GM18526 (cell line): ENCODE results near the gene AP1M2.

Source experiments
- POLR2A ChIP-seq: IDR thresholded peaks from 3 replicates; pipeline ENCODE4 v1.6.1; 2011; ENCODE audit not compliant: insufficient read length; ENCODE audit errors: extremely low read depth

AP1M2 gene

DNA sequence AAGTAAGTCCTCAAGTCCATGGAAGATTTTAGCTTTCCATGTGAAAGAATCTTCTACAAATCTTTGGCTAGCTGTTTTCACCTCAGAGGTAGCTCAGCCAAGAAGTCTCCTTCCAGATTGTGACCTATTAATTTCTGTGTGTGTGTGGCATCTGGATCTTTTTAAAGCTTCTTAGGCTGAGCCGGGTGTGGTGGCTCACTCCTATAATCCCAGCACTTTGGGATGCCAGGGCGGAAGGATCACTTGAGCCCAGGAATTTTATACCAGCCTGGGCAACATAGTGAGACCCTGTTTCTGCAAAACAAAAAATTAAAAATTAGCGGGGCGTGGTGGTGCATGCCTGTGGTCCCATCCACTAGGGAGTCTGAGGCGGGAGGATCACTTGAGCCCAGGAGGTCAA is 24.8 kb upstream of the AP1M2 start:
- TF ChIP-seq POLR2A: no peak

DNA sequence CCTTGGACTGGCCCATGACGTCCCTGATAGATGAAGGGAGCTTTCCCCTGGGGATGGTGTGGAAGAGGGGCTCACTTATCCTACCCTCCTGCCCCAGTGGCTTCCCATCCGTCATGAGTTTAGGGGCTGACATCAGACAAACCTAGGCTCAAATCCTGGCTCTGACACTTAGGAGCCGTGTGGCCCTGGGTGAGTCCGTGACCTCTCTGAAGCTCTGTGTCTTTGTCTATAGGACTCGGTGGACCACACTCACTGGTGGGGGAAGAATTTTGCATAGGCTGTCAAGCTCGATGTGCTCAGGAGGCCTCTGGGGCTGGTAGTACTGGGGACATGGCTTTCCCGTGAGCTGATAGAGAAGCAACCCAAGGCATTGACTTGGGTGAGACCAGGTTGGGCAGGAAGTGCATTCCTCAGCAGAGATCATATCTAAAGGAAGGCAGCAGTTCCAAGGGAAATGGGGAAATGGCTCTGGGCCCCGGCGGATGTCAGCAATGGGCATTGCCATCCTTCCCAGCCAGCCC is 17.4 kb upstream of the AP1M2 start:
- peak; percentile 47 for TF ChIP-seq POLR2A

DNA sequence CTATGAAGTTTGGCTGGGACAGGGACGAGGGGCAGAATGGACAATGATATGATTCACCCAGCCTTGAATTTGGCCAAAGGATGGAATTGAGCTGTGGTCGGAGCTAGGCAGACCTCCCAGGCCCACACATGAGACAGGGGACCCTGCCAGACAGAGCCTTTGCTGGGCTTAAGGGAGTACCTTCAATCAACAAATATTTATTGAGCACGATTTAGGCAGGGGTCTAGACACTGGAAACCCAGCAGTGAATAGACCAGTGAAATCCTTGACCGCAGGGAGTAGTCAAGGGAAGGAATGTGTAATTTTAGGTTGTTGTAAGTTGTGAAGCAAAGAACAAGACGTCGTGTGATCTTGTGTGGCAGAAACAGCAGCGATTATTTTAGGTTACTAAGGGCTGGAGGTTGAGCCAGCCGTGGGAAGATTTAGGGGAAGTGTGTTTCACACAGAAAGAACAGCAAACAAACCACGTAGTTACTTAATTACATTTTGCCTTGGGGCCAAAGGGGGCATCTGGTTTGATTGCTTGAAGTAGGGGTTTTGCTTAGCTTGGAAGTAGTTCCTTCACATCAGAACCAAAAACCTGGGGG is 16.9 kb upstream of the AP1M2 start:
- TF ChIP-seq POLR2A: no peak

DNA sequence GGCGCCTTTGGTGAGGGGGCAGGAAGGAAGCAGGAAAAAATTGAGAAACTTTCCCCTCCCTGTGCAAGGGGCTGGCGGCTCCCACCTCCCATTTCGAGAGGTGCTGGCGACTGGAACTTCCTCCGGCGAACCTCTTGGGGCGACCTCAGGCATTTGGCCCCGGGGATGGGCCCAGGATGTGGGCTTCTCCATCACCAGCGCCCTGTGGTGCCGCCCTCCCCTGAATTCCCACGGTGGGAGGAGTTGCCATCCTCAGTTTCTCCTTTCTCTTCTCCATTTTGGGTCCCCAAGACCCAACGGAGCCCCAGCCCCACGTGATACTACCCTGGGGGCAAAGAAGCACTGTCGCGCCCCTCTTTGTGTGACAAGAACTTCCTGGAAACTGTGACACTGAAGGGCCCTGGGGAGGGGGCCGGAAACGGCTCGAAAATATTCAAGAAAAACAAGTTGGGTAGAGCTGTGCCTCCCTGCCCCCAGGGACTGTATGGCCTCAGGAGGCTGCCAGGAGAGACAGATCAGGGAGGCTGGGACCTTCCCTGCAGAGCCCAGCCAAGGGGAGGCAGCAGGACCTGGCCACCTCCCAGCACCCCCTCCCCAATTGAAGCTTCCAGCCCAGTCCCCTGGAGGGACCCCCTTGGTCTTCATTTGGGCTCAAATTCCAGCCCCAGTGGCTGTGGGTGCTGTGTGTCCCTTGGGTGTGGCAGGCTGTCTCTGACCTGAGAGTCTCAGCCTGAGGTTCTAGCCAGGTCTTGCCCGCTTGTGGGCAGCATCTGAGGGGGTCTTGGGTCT is 16.2 kb upstream of the AP1M2 start:
- TF ChIP-seq POLR2A: peak; percentile 38

DNA sequence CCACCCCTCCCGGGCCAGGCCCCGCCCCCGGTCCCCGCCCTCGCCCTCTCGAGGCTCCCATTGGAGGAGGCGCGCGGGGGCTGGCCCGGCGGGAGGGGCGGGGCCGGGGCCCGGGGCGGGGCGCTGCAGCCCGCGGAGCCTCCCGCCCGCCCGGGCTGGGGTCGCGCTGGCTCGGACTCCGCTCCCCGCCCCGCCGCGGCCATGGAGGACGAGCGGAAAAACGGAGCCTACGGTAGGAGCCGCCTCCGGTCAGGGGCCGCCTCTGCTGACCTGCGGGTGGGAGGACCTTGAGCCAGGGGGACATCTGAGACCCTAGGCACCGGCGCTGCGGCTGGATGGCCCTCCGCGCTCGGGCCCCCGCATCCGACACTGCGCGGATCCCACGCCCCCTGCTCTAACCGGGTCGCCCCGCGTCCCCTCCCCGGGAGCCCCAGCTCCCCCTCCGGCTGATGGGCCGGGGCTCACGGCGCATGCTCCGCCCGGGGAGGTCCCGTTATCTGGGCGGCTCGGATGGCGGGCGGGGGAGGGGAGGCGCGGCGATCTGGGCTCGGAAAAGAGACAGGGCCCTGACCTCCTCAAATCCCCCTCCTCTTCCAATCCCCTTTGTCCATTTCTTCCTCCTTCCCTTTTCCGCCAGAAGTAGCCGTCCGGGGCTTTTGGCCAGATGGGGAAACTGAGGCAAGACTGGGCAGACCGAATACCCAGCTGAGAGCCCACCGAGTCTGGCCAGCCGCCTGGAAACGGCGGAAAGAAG is 15.4 kb upstream of the AP1M2 start:
- TF ChIP-seq POLR2A: peak; percentile 46

DNA sequence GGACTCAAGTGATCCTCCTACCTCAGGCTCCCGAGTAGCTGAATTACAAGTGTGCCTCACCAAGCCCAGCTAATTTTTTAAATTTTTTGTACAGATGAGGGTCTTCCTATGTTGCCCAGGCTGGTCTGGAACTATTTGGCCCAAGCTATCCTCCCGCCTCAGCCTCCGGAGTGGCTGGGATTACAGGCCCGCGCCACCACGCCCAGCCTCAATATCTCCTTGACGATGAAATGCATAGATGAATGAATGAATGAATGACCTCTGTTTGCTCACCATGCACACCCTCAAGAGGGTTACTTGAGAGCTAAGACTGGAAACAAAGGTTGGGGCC is 14.9 kb upstream of the AP1M2 start:
- no peak for TF ChIP-seq POLR2A

DNA sequence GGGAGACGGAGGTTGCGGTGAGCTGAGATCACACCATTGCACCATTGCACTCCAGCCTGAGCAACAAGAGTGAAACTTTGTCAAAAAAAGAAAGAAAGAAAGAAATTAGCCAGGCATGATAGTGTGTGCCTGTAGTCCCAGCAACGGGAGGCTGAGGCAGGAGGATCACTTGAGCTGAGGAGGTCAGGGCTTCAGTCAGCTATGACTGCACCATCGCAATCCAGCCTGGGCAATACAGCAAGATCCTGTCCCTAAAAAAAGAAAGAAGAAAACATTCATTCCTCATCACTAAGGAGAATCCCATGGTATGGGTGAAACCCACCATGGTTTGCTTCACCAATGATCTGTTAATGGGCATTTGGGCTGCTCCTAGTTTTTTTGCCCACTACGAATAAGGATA is 13.0 kb upstream of the AP1M2 start:
- no peak for TF ChIP-seq POLR2A

DNA sequence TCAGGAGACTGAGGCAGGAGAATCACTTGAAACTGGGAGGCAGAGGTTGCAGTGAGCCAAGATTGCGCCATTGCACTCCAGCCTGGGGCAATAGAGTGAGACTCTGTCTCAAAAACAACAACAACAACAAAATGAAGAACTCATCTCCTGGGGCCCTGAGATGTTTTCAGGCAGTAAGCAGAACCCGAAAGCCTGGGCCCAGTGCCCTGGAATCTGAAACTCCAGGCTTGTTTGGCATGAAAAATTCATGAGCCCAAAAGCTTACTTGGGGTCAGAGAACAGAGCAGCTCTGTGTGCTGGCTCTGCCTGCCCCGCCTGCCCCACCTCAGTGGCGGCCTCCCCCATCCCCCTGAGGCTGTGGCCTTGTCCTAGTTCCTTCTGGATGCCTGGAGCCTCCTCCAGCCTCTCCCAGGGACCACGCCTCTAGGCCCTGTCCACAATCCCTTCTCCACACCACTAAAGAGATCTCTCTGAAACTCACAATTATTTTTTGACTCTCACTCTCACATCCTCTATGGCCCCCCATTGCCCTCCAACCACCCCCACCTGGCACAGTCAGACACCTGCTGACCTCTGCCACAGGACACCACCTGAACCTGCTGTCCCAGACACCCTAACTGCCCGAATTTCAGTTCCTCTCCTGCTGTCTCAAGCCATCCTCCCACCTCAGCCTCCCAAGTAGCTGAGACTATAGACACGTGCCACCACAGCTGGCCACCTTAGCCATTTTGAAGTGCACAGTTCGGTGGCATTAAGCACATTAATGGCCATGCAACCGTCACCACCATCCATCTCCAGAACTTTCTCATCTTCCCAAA is 6.9 kb upstream of the AP1M2 start:
- TF ChIP-seq POLR2A: no peak

DNA sequence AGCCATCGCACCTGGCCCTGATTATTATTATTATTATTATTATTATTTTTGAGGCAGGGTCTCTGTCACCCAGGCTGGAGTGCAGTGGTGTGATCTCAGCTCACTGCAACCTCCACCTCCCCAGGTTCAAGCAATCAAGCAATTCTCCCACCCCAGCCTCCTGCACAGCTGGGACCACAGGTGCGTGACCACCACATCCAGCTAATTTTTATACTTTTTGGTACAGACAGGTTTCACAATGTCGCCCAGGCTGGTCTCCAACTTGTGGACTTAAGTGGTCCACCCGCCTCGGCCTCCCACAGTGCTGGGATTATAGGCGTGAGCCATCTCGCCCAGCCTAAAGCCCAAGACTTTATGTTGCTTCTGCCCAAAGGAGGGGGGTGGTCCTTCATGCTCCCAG is 6.0 kb upstream of the AP1M2 start:
- TF ChIP-seq POLR2A: no peak

DNA sequence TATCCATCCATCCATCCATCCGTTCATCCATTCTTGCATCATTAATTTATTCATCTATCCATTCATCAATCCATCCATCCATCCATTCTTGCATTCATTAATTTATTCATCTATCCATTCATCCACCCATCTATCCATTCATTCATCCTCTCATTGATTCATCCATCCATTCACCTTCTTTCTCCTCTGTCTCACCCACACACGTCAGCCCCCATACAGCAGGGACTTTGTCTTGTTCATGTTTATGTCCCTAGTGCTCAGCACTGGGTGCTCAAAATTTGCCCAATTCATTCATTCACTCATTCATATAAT is 683 bp upstream of the AP1M2 start:
- no peak for TF ChIP-seq POLR2A

DNA sequence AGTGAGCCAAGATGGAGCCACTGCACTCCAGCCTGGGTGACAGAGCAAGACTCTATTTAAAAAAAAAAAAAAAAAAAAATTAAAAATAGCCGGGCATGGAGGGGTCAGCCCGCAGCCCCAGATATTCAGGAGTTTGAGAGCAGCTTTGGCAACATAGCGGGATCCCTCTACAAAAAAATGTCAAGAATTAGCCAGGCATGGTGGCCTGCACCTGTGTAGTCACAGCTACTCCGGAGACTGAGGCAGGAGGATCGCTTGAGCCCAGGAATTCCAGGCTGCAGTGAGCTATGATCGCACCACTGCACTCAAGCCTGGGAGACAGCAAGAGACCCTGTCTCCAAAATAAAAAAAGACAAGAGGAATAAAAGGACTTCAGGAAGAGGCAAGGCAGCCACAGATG is 716 bp downstream of the AP1M2 start:
- TF ChIP-seq POLR2A: no peak

DNA sequence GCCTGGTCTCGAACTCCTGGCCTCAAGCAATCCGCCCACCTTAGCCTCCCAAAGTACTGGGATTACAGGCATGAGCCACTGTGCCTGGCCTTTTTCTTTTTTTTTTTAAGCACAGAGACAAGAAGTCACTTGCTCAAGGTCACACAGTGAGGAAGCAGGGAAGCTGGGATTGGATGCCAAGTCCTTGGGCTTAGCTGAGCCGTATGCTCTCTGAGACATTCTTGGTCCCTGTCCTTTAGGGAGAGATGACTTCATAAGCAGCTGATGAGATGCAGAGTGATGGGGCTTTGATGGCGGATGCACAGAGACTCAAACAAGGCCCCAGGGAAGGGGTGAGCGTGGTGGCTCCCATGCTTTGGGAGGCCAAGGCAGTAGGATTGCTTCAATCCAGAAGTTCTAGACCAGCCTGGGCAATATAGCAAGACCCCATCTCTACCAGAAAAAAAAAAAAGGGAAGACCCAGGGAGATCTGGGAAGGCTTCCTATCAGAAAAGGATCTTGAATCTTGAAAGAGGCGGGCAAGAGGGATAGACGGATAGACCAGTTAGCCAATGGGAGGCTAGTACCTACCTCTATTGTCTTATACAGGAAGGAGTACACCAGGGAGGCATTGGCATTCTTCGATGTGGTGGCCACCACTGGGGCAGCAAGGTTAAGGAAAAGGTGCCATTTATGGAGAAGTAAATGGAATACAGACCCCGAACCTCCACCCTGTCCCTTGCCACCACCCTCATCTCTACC is 3.9 kb downstream of the AP1M2 start:
- TF ChIP-seq POLR2A: no peak

DNA sequence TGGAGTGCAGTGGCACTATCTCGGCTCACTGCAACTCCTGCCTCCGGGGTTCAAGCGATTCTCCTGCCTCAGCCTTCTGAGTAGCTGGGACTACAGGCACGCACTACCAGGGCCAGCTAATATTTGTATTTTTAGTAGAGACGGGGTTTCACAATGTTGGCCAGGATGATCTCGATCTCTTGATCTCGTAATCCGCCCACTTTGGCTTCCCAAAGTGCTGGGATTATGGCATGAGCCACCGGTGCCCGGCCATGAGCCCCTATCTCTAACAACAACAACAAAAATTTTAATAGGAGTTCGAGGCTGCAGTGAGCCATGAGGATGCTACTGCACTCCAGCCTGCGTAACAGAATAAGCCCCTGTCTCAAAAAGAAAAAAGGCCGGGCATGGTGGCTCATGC is 5.0 kb downstream of the AP1M2 start:
- TF ChIP-seq POLR2A: no peak

DNA sequence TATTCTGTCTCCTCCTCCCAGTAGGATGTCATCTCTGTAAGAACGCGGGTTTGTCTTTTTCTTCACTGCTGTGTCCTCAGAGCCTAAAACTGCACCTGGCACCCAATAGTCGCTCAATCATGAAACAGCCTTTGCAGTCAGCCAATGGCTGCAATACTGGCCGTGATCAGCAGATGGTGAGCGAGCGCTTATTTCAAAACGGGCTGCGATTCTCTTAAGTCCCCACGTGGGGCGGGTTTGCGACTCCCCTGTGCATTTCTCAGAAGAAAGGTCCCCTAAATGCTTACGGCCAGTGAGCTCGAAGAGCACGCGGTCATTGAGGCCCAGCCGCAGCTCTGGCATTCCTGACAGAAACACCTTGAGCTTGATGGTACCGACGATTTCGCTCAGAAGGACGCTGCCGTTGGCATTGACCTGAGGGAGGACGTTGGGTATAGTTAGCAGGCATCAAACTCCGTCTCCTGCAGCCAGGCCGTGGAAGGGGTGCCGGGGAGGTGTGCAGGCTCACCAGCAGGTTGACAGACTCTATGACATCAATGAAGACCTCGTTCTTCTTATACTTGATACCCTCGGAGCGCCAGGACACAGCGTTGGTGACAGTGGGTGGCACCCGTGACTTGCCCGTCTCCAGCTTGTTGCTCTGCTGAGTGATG is 6.0 kb downstream of the AP1M2 start:
- TF ChIP-seq POLR2A: no peak

DNA sequence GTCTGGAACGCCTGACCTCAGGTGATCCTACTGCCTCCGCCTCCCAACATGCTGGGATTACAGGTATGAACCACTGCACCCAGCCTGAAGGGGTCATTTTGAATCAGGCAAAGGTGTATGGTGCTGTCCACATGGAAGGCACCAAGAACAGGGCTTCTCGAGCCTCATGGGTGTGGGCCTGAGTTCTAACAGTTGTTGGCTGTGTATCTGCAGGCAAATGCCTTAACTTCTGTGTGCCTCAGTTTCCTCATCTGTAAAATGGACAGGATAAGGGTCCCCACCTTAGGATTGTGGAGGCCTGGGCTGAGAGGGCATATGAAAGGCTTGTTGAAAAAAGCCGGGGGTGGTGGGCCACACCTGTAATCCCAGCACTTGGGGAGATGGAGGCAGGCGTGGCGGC is 9.2 kb downstream of the AP1M2 start:
- TF ChIP-seq POLR2A: no peak
